Measurements from ENCODE around the gene MMP25. TPM values are rescaled to one million over a fixed set of nuclear protein-coding genes. Genes with fewer than 3 reads are reported as not detected.
A peak's percentile ranks its signal among the peaks of the same experiment; 100 is the strongest.

Gene MMP25
- total and polyA plus RNA-seq, 9 of the 15 experiments (the other 6 are each of a cell fraction or from before 2014, with no cell fraction given): 0.03 to 0.04 TPM; not detected in 7

DNA sequence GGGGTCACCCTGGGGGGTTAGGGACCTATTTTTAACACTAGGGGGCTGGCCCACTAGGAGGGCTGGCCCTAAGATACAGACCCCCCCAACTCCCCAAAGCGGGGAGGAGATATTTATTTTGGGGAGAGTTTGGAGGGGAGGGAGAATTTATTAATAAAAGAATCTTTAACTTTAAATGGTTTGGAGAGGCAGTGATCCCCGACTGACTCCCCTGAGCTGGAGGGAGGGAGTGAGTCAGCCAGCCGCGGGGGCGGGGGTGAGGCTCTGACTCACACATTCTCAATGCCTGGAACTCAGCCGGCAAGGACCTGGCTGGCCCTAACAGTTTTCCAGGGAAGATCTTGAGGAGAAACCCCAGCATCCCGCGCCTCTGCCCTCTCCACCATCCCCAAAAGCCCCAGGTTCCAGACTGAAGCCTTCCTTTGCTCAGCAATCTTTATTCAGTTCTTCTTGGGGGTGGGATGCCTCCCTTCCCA, 24.1 kb upstream of the MMP25 start (continued):
- TF ChIP-seq, protein P1, sequence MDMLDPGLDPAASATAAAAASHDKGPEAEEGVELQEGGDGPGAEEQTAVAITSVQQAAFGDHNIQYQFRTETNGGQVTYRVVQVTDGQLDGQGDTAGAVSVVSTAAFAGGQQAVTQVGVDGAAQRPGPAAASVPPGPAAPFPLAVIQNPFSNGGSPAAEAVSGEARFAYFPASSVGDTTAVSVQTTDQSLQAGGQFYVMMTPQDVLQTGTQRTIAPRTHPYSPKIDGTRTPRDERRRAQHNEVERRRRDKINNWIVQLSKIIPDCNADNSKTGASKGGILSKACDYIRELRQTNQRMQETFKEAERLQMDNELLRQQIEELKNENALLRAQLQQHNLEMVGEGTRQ (CRISPR knock-in tag; IDR thresholded peaks at IDR 0.05): no peak
- TF ChIP-seq ZNF395 (CRISPR knock-in tag; IDR thresholded peaks at IDR 0.05): 0 out of 2 replicates have a peak, but pooled peaks have one; percentile 12
- no peak for TF ChIP-seq HEY1 (CRISPR knock-in tag; IDR thresholded peaks at IDR 0.05; ENCODE audit: borderline replicate concordance)
- no peak for TF ChIP-seq FOXJ3 (CRISPR knock-in tag; IDR thresholded peaks at IDR 0.05)
- no peak for TF ChIP-seq L3MBTL2 (IDR thresholded peaks at IDR 0.05)
- TF ChIP-seq MAZ (CRISPR knock-in tag; conservative IDR thresholded peaks at IDR 0.05 in 1 of 2, IDR thresholded peaks at IDR 0.05 in 1 of 2): peak; percentile 19 to 92; a peak in 2 of 4 replicates
- no peak for TF ChIP-seq GATAD2B (IDR thresholded peaks at IDR 0.05; ENCODE audit: borderline replicate concordance)
- no peak for TF ChIP-seq ZNF444 (CRISPR knock-in tag; IDR thresholded peaks at IDR 0.05)
- no peak for TF ChIP-seq ZNF707 (CRISPR knock-in tag; conservative IDR thresholded peaks at IDR 0.05)
- TF ChIP-seq ZNF311 (CRISPR knock-in tag; IDR thresholded peaks at IDR 0.05): no peak
- TF ChIP-seq ZSCAN32 (CRISPR knock-in tag; IDR thresholded peaks at IDR 0.05): no peak
- TF ChIP-seq NFATC3 (IDR thresholded peaks at IDR 0.05): no peak
- no peak for TF ChIP-seq SREBF1 (IDR thresholded peaks at IDR 0.05; ENCODE audit: borderline replicate concordance, low read depth, low read length)
- TF ChIP-seq HNRNPK (IDR thresholded peaks at IDR 0.05; ENCODE audit: low read depth, low read length, poor library complexity, severe bottlenecking): no peak
- TF ChIP-seq MAFK (IDR thresholded peaks at IDR 0.05; ENCODE audit: low read length): no peak
- TF ChIP-seq MNT (conservative IDR thresholded peaks at IDR 0.05): peak in 1 of 2 experiments; percentile 41; a peak in 1 of 4 replicates
- TF ChIP-seq ZFPM2 (CRISPR knock-in tag; IDR thresholded peaks at IDR 0.05): no peak
- no peak for TF ChIP-seq GABPA (tag; conservative IDR thresholded peaks at IDR 0.05; ENCODE audit: low read depth)
- TF ChIP-seq, protein P2, sequence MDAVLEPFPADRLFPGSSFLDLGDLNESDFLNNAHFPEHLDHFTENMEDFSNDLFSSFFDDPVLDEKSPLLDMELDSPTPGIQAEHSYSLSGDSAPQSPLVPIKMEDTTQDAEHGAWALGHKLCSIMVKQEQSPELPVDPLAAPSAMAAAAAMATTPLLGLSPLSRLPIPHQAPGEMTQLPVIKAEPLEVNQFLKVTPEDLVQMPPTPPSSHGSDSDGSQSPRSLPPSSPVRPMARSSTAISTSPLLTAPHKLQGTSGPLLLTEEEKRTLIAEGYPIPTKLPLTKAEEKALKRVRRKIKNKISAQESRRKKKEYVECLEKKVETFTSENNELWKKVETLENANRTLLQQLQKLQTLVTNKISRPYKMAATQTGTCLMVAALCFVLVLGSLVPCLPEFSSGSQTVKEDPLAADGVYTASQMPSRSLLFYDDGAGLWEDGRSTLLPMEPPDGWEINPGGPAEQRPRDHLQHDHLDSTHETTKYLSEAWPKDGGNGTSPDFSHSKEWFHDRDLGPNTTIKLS (IDR thresholded peaks at IDR 0.05; ENCODE audit: borderline replicate concordance, low read depth): no peak
- no peak for TF ChIP-seq HNRNPUL1 (IDR thresholded peaks at IDR 0.05; ENCODE audit: low read length)
- no peak for TF ChIP-seq MITF (IDR thresholded peaks at IDR 0.05)
- no peak for TF ChIP-seq ZBED1 (IDR thresholded peaks at IDR 0.05)

All from K562 (cell line).